Measurements from ENCODE around the gene PRKAB1. TPM values are rescaled to one million over a fixed set of nuclear protein-coding genes. Genes with fewer than 3 reads are reported as not detected.

Gene PRKAB1
- total RNA-seq, 1 experiment from 2014 or later = 42.2 TPM

DNA sequence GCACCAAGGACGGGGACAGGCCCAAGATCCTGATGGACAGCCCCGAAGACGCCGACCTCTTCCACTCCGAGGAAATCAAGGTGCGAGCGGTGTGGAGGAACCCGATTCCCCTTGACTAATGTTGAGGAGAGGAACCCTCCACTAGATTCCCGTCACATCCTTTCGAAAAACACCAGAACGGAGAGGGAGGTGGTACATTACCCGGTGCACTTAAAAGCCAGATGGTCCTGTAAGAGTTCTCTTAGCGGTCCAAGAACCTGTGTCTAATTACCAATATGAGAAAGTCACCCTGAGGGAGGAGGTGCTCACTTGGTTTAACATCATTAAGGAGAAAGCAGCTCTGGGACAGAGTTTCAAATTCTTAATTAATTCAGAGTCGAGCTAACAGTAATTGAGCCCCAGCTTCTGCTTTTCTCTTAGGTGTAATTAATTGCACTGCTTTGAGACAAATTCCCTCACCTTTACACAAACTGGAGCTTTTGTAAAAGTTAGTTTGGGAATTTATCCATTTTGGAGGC is 450 bp downstream of the PRKAB1 start:
- Histone ChIP-seq H2BK120ac (ENCODE audit: low read depth, low read length, poor library complexity, severe bottlenecking) (no peak overlapping the region), H4K20me1 (ENCODE audit: control insufficient read depth, insufficient read depth, insufficient read length) (no peaks in the 10 kb centered on the region), H2AFZ (ENCODE audit: low read length) (no peak overlapping the region), H2BK5ac (ENCODE audit: insufficient read length, low read length) (peak overlapping the region; percentile 71), H3K79me2 (ENCODE audit: insufficient read depth, low read length) (no peaks in the 10 kb centered on the region), H3K4me2 (ENCODE audit: insufficient read depth, insufficient read length, low read length) (peak overlapping the region; percentile 94), H3K23ac (ENCODE audit: insufficient read length, low read depth, low read length) (no peak overlapping the region), H4K5ac (ENCODE audit: insufficient read length, low read depth, low read length) (no peak overlapping the region), H3K18ac (ENCODE audit: insufficient read length, low read depth, low read length) (peak overlapping the region; percentile 73), H4K8ac (replicated peaks; ENCODE audit: insufficient read length, low read depth, low read length) (no peak overlapping the region), H4K91ac (ENCODE audit: insufficient read length, low read depth, low read length) (no peak overlapping the region), H3K79me1 (ENCODE audit: insufficient read depth, low read depth, low read length, poor library complexity, severe bottlenecking) (peaks cover 4% of the 10 kb centered on the region), H2AK5ac (ENCODE audit: insufficient read length, low read length) (no peak overlapping the region), H3K56ac (ENCODE audit: insufficient read length, low read depth, low read length) (no peak overlapping the region), H3K23me2 (ENCODE audit: insufficient read length, low read depth, low read length, poor library complexity, severe bottlenecking) (no peaks in the 10 kb centered on the region), H2BK12ac (ENCODE audit: insufficient read length, low read depth, low read length) (no peak overlapping the region), H2BK15ac (ENCODE audit: low read depth, low read length) (no peak overlapping the region), H2BK20ac (ENCODE audit: low read depth, low read length, poor library complexity, severe bottlenecking) (no peak overlapping the region), H3K9ac (ENCODE audit: extremely low read depth, insufficient read length, low read length) (peak overlapping the region; percentile 92), H3K27ac (ENCODE audit: insufficient read length, low read depth, low read length) (peak overlapping the region; percentile 43), H3K4ac (ENCODE audit: low read depth, low read length) (no peak overlapping the region), H3K9me3 (ENCODE audit: control insufficient read depth, low read depth, low read length) (no peaks in the 10 kb centered on the region), H3K27me3 (ENCODE audit: insufficient read depth, low read length) (no peaks in the 10 kb centered on the region), H3T11ph (ENCODE audit: low read length) (no peak overlapping the region), H3K14ac (ENCODE audit: insufficient read depth, low read length) (peak overlapping the region; percentile 61), H3K4me1 (ENCODE audit: insufficient read depth, low read length) (no peaks in the 10 kb centered on the region)
- no peaks in the 10 kb centered on the region for H3K9me3 Mint-ChIP-seq
- H3K27ac Mint-ChIP-seq = peak overlapping the region; percentile 93 to 95 (median 94)
- no CpG with 5 or more reads among the region's 14 CpGs for WGBS (ENCODE audit: extremely low coverage, insufficient read length, low lambda C conversion rate)
- TF ChIP-seq, protein P1, sequence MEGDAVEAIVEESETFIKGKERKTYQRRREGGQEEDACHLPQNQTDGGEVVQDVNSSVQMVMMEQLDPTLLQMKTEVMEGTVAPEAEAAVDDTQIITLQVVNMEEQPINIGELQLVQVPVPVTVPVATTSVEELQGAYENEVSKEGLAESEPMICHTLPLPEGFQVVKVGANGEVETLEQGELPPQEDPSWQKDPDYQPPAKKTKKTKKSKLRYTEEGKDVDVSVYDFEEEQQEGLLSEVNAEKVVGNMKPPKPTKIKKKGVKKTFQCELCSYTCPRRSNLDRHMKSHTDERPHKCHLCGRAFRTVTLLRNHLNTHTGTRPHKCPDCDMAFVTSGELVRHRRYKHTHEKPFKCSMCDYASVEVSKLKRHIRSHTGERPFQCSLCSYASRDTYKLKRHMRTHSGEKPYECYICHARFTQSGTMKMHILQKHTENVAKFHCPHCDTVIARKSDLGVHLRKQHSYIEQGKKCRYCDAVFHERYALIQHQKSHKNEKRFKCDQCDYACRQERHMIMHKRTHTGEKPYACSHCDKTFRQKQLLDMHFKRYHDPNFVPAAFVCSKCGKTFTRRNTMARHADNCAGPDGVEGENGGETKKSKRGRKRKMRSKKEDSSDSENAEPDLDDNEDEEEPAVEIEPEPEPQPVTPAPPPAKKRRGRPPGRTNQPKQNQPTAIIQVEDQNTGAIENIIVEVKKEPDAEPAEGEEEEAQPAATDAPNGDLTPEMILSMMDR (conservative IDR thresholded peaks at IDR 0.05) = no peak
- H3K27me3 Mint-ChIP-seq (ENCODE audit: low read depth) = peaks cover 3% of the 10 kb centered on the region
- H3K4me3 Mint-ChIP-seq = peak overlapping the region; percentile 92 to 94
- H3K36me3 Mint-ChIP-seq (ENCODE audit: insufficient read depth in 1 of 3, low read depth in 3 of 3) = peaks cover 18 to 41% (median 35%) of the 10 kb centered on the region in 3 experiments
- no peak for DNase-seq
- peaks cover 13 to 15% of the 10 kb centered on the region in 2 experiments for H3K4me1 Mint-ChIP-seq

All from H9 (cell line).